Activated CD8-positive, alpha-beta T cell treated with anti-CD3 and anti-CD28 coated beads for 36 hours (primary cell): Measurements from ENCODE around the gene SRRM1. TPM values are rescaled to one million over a fixed set of nuclear protein-coding genes. Genes with fewer than 3 reads are reported as not detected.

Experiments used
- ATAC-seq: fragments of 200-7000 bp; cut with Tn5 transposase; one replicate; pipeline ENCODE4 v1.10.0; 2021; ENCODE audit warnings: mild to moderate bottlenecking, moderate library complexity
- CTCF ChIA-PET: fragments of 350-600 bp; sonication (Branson Sonifier 250); formaldehyde crosslinking; loops from one replicate; lab custom pipeline; 2021; ENCODE audit warnings: antibody characterized with exemption; lab: Charles Lee
- POLR2A ChIA-PET: fragments of 350-600 bp; sonication (Branson Sonifier 250); formaldehyde crosslinking; loops from one replicate; lab custom pipeline; 2021; ENCODE audit warnings: antibody characterized with exemption; lab: Charles Lee
- DNase-seq: peaks from one replicate; pipeline ENCODE4 v3.0.0-alpha.2; 2020
- H3K27ac Mint-ChIP-seq: one replicate; pipeline ENCODE4 v1.8.0; 2021; ENCODE audit warnings: mild to moderate bottlenecking, mixed read lengths
- H3K27me3 Mint-ChIP-seq: one replicate; pipeline ENCODE4 v1.8.0; 2021; ENCODE audit warnings: mixed read lengths
- H3K36me3 Mint-ChIP-seq: one replicate; pipeline ENCODE4 v1.8.0; 2021; ENCODE audit warnings: low read depth, mixed read lengths
- H3K4me1 Mint-ChIP-seq: one replicate; pipeline ENCODE4 v1.8.0; 2021; ENCODE audit warnings: low read depth, mixed read lengths
- H3K4me3 Mint-ChIP-seq: one replicate; pipeline ENCODE4 v1.8.0; 2021; ENCODE audit warnings: mild to moderate bottlenecking, moderate library complexity, mixed read lengths
- H3K9me3 Mint-ChIP-seq: one replicate; pipeline ENCODE4 v1.8.0; 2021; ENCODE audit warnings: mixed read lengths
- CTCF ChIP-seq: fragments of 200-600 bp; IDR thresholded peaks from one replicate; pipeline ENCODE4 v1.8.0; 2022; ENCODE audit warnings: antibody characterized with exemption, mild to moderate bottlenecking
- intact Hi-C: fragments of 100-400 bp; cut with micrococcal nuclease; formaldehyde crosslinking; loops from one replicate; pipeline ENCODE4 v1.10.0; 2022
- total RNA-seq, 2 experiments: library from RNA; stranded (reverse); gene quantifications; one replicate each; pipeline ENCODE4 v1.2.3, GENCODE V29; 2021

The SRRM1 gene
- total RNA-seq, 2 experiments from 2014 or later = 256 to 263 TPM

GRCh38 chr1:24713736-24714135, 70.6 kb downstream of the SRRM1 start:
- Mint-ChIP-seq H3K36me3 (no peaks in the 10 kb centered on the region), H3K9me3 (no peaks in the 10 kb centered on the region), H3K27ac (no peak overlapping the region), H3K4me1 (peaks cover 14% of the 10 kb centered on the region), H3K27me3 (no peaks in the 10 kb centered on the region), H3K4me3 (no peak overlapping the region)
- CTCF ChIA-PET = interaction anchor here (1.2 to 1.3 kb wide), 2 partner anchors 18 to 19 kb away, joined by 3 read pairs; no protein-coding TSS in a partner anchor
- intact Hi-C loops = no loop called here
- DNase-seq = no peak
- POLR2A ChIA-PET = interaction anchor here (0.6 kb wide), 1 partner anchor 701 kb away, joined by 3 read pairs; no protein-coding TSS in a partner anchor
- ATAC-seq = no peak
- TF ChIP-seq CTCF = no peak

DNA sequence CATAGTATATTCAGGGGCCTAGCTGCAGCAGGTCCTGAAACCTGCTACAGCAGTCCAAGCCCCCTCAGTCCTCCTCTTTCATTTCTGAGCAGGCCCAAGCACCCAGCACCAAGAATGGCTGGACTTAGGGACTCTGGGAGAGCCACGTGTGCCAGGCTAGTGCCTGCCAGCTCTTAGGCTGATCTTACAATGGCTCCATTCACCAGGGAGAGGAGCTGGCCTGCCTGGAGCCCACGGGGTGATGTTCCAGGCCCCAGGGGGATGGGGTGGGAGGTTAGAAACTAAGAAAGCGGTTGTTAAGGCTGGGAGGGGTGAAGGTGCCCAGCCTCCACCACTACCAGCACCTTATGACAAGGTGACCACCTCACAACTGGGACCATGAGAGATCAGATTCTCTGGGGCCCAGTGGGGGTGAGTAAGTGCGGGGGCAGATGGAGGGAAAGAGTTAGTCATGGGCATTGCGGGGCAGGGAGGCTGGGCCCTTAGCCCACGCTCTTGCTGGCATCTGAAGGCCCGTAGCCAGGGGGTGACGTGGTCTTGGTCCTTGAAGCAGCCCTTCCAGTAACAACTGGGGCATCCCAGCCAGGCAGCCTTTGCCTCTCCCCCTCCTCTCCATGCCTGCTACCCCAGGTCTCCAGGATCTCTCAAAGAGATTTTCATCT, 71.9 kb downstream of the SRRM1 start:
- peaks cover 10% of the 10 kb centered on the region for H3K4me1 Mint-ChIP-seq
- no peaks in the 10 kb centered on the region for H3K9me3 Mint-ChIP-seq
- ChIA-PET POLR2A (no interaction called here), CTCF (interaction anchor here (1.3 kb wide), 1 partner anchor 16 kb away, joined by 3 read pairs; no protein-coding TSS in a partner anchor)
- no peak overlapping the region for H3K4me3 Mint-ChIP-seq
- no peaks in the 10 kb centered on the region for H3K27me3 Mint-ChIP-seq
- ATAC-seq (peak; percentile 86), DNase-seq (peak; percentile 74)
- H3K36me3 Mint-ChIP-seq = no peaks in the 10 kb centered on the region
- no peak for TF ChIP-seq CTCF
- intact Hi-C loops = no loop called here
- H3K27ac Mint-ChIP-seq = peak overlapping the region; percentile 20

GRCh38 chr1:24715658-24716057, 72.6 kb downstream of the SRRM1 start:
- intact Hi-C loops = no loop called here
- ChIA-PET POLR2A (no interaction called here), CTCF (interaction anchor here (1.2 kb wide), 1 partner anchor 26 kb away, joined by 3 read pairs; no protein-coding TSS in a partner anchor)
- no peaks in the 10 kb centered on the region for H3K36me3 Mint-ChIP-seq
- ATAC-seq (no peak), DNase-seq (no peak)
- H3K9me3 Mint-ChIP-seq = no peaks in the 10 kb centered on the region
- TF ChIP-seq CTCF = no peak
- H3K4me1 Mint-ChIP-seq = peaks cover 10% of the 10 kb centered on the region
- H3K27ac Mint-ChIP-seq = no peak overlapping the region
- H3K4me3 Mint-ChIP-seq = no peak overlapping the region
- H3K27me3 Mint-ChIP-seq = no peaks in the 10 kb centered on the region

DNA sequence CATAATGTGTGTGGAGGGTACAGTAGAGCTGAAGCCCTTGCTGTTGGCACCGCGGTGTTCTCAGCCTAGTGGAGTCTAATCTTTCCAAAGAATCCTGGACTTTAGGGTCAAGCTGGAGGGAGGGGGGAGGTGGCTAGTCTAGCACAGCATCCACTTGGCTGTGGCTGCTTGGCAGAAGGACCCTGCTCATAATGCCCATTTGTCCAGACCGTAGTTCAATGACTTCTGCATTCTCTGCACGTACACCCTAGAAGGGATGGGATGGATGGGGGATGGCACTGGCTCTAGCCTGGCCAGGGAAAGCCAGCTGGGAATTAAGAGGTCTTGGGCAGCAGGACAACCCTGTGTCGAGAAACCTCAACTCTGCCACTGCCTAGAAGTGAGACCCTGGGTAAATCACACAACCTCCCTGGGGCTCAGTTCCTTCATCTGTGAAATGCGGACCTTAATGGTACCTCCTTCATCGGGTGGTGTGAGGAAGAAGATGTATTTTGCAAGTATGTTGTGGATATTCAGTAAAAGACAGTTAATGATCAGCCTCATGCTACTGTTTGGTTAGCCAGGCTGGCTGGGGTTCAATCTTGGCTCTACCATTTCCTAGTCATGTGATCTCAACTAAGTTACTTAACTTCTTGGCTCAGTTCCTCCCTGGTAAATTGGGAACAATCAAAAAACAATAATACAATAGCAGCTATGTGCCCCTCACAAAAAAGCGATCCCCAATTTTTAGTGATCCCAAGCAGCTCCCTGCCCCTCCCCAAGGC, 75.0 kb downstream of the SRRM1 start:
- no peaks in the 10 kb centered on the region for H3K27me3 Mint-ChIP-seq
- intact Hi-C loops = no loop called here
- no peak for TF ChIP-seq CTCF
- H3K9me3 Mint-ChIP-seq = no peaks in the 10 kb centered on the region
- ChIA-PET CTCF (interaction anchor here (0.9 to 1.1 kb wide), 4 partner anchors 29 to 487 kb away, joined by 3 to 4 read pairs (median 3); no protein-coding TSS in a partner anchor), POLR2A (interaction anchor here (0.6 kb wide), 1 partner anchor 32 kb away, joined by 3 read pairs; no protein-coding TSS in a partner anchor)
- DNase-seq (no peak), ATAC-seq (no peak)
- peaks cover 14% of the 10 kb centered on the region for H3K4me1 Mint-ChIP-seq
- H3K36me3 Mint-ChIP-seq = no peaks in the 10 kb centered on the region
- H3K27ac Mint-ChIP-seq = no peak overlapping the region
- no peak overlapping the region for H3K4me3 Mint-ChIP-seq

DNA sequence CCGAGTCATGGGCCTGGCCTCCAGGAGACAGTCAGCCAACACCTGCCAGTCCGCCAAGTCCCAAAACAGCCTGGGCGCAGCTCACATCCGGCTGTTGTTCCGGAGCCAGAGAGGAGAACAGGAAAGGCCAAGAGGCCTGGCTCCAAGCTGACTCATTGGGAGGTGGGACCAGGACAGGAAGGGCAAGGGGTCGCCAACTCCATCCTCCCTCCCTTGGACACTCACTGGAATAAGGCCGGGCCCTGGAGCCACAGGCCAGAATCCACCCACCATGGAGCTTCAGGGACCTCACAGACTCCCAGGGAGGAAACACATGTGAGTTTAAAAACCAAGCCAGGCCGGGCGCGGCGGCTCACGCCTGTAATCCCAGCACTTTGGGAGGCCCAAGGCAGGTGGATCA, 77.0 kb downstream of the SRRM1 start:
- Mint-ChIP-seq H3K9me3 (no peaks in the 10 kb centered on the region), H3K27me3 (no peaks in the 10 kb centered on the region), H3K4me1 (peaks cover 10% of the 10 kb centered on the region), H3K27ac (no peak overlapping the region), H3K36me3 (no peaks in the 10 kb centered on the region), H3K4me3 (no peak overlapping the region)
- no peak for TF ChIP-seq CTCF
- ATAC-seq (no peak), DNase-seq (no peak)
- POLR2A ChIA-PET = no interaction called here
- CTCF ChIA-PET = no interaction called here
- intact Hi-C loops = no loop called here
